B cell (primary cell): ENCODE data around the gene ERI2. TPM values are rescaled to one million over a fixed set of nuclear protein-coding genes. Genes with fewer than 3 reads are reported as not detected.

Experiments used
- ATAC-seq: fragments of 200-7000 bp; cut with Tn5 transposase; one replicate; pipeline ENCODE4 v1.10.0; 2021; ENCODE audit warnings: low read depth, mild to moderate bottlenecking, moderate number of reproducible peaks, moderate library complexity
- CTCF ChIA-PET: fragments of 350-600 bp; sonication (Branson Sonifier 250); formaldehyde crosslinking; loops from one replicate; lab custom pipeline; 2021; ENCODE audit warnings: antibody characterized with exemption, inconsistent platforms; lab: Charles Lee
- POLR2A ChIA-PET: fragments of 350-600 bp; sonication (Branson Sonifier 250); formaldehyde crosslinking; loops from one replicate; lab custom pipeline; 2021; ENCODE audit warnings: antibody characterized with exemption; lab: Charles Lee
- DNase-seq: peaks from one replicate; pipeline ENCODE4 v3.0.0; 2013
- H2AFZ ChIP-seq: 2 replicates; pipeline ENCODE4 v1.6.1; 2012; ENCODE audit warnings: mild to moderate bottlenecking, low read depth, low read length; ENCODE audit not compliant: insufficient read depth, poor library complexity, severe bottlenecking
- H3K27ac ChIP-seq, 2 donors: 1 replicate in 1 of 2; 2 replicates in 1 of 2; pipeline ENCODE4 v1.5.1; 2012 to 2013; ENCODE audit warnings: low read length in 2 of 2, mild to moderate bottlenecking in 2 of 2, moderate library complexity in 1 of 2
- H3K27me3 ChIP-seq, 4 experiments: fragments of 200-600 bp in 1 of 4; sonication (generic) in 1 of 4; replicated peaks in 1 of 4; 1 replicate in 2 of 4; 2 replicates in 2 of 4; pipeline versions ENCODE4 v1.6.1 to v1.7.0; 2013 to 2016; ENCODE audit warnings: low read length in 3 of 4, mild to moderate bottlenecking in 2 of 4, mixed read lengths in 1 of 4, moderate library complexity in 1 of 4; ENCODE audit not compliant: insufficient read depth in 4 of 4, control insufficient read depth in 3 of 4; ENCODE audit errors: control extremely low read depth in 1 of 4
- H3K36me3 ChIP-seq, 2 experiments: replicated peaks in 1 of 2; 1 replicate in 1 of 2; 2 replicates in 1 of 2; pipeline versions ENCODE4 v1.6.1 to v1.7.1; 2013; ENCODE audit warnings: low read length in 1 of 2; ENCODE audit not compliant: insufficient read depth in 2 of 2, control insufficient read depth in 1 of 2; ENCODE audit errors: control extremely low read depth in 1 of 2, extremely low read depth in 1 of 2
- H3K4me1 ChIP-seq, 2 donors: fragments of 200-600 bp in 1 of 2; sonication (generic) in 1 of 2; 1 replicate in 1 of 2; 2 replicates in 1 of 2; pipeline versions ENCODE4 v1.5.1 to v1.6.1; 2013 to 2017; ENCODE audit warnings: low read length in 2 of 2; ENCODE audit not compliant: control insufficient read depth in 2 of 2, insufficient read depth in 2 of 2
- H3K4me2 ChIP-seq: replicated peaks from 2 replicates; pipeline ENCODE3; 2012; ENCODE audit warnings: mild to moderate bottlenecking, low read depth, low read length; ENCODE audit not compliant: poor library complexity, severe bottlenecking
- H3K4me3 ChIP-seq, 5 experiments: fragments of 200-600 bp in 1 of 5; sonication (generic) in 1 of 5; 1 replicate in 3 of 5; 2 replicates in 2 of 5; pipeline versions ENCODE4 v1.5.1 to v1.7.0; 2011 to 2016; ENCODE audit warnings: low read length in 4 of 5, mild to moderate bottlenecking in 4 of 5, low read depth in 2 of 5, control low read depth in 1 of 5, moderate library complexity in 1 of 5; ENCODE audit not compliant: insufficient read depth in 1 of 5; ENCODE audit errors: control extremely low read depth in 1 of 5, extremely low read depth in 1 of 5
- H3K79me2 ChIP-seq: fragments of 200-600 bp; sonication (generic); one replicate; pipeline ENCODE4 v1.6.0; 2016; ENCODE audit warnings: low read length; ENCODE audit not compliant: control insufficient read depth, insufficient read depth
- H3K9ac ChIP-seq: fragments of 200-600 bp; sonication (generic); 2 replicates; pipeline ENCODE4 v1.6.1; 2017; ENCODE audit warnings: mild to moderate bottlenecking, low read length, moderate library complexity
- H3K9me3 ChIP-seq, 3 donors: one replicate each; pipeline versions ENCODE4 v1.6.1 to v1.7.1; 2013; ENCODE audit warnings: low read length in 2 of 3; ENCODE audit not compliant: control insufficient read depth in 2 of 3, insufficient read depth in 1 of 3; ENCODE audit errors: control extremely low read depth in 1 of 3
- H4K20me1 ChIP-seq: 2 replicates; pipeline ENCODE4 v1.6.0; 2012; ENCODE audit warnings: mild to moderate bottlenecking, low read length; ENCODE audit not compliant: insufficient read depth, control insufficient read depth, poor library complexity, severe bottlenecking
- H3K27ac Mint-ChIP-seq: one replicate; pipeline ENCODE4 v1.8.0; 2021; ENCODE audit warnings: mixed read lengths
- H3K27me3 Mint-ChIP-seq: one replicate; pipeline ENCODE4 v1.8.0; 2021; ENCODE audit warnings: mixed read lengths
- H3K4me1 Mint-ChIP-seq: one replicate; pipeline ENCODE4 v1.8.0; 2021; ENCODE audit warnings: mixed read lengths
- H3K4me3 Mint-ChIP-seq: one replicate; pipeline ENCODE4 v1.8.0; 2021; ENCODE audit warnings: mixed read lengths
- H3K9me3 Mint-ChIP-seq: one replicate; pipeline ENCODE4 v1.8.0; 2022; ENCODE audit warnings: mixed read lengths; ENCODE audit not compliant: insufficient read depth
- CTCF ChIP-seq: fragments of 200-600 bp; IDR thresholded peaks from one replicate; pipeline ENCODE4 v1.8.0; 2022; ENCODE audit warnings: antibody characterized with exemption, mild to moderate bottlenecking
- EZH2 ChIP-seq: IDR thresholded peaks from 2 replicates; pipeline ENCODE4 v1.6.1; 2012; ENCODE audit warnings: borderline replicate concordance, low read depth, mild to moderate bottlenecking, moderate library complexity, low read length; ENCODE audit not compliant: insufficient read depth, poor library complexity, severe bottlenecking
- WGBS: methylation state at CpG from one replicate; pipeline ENCODE4 v1.1.5; 2013; ENCODE audit warnings: missing lambda C conversion rate; ENCODE audit not compliant: insufficient coverage; 5-methylcytosine and 5-hydroxymethylcytosine counted together
- intact Hi-C: fragments of 100-400 bp; cut with micrococcal nuclease; formaldehyde crosslinking; loops from one replicate; pipeline ENCODE4 v1.10.0; 2022
- polyA plus RNA-seq: library from polyadenylated mRNA; depleted of rRNA; stranded (reverse); fragments of >200 nt; gene quantifications from 2 replicates; pipeline ENCODE4 v1.2.3, GENCODE V29; 2012
- total RNA-seq, 2 donors: library from RNA; stranded (reverse); fragments of 120-200 nt in 1 of 2; gene quantifications; 1 replicate in 1 of 2; 2 replicates in 1 of 2; pipeline versions ENCODE4 v1.2.3 to v1.2.4, GENCODE V29; 2013 to 2022

The ERI2 gene
- total and polyA plus RNA-seq, 2 donors (not counting 1 experiment from before 2014, with no cell fraction given), result 1.6 to 4.9 TPM

DNA sequence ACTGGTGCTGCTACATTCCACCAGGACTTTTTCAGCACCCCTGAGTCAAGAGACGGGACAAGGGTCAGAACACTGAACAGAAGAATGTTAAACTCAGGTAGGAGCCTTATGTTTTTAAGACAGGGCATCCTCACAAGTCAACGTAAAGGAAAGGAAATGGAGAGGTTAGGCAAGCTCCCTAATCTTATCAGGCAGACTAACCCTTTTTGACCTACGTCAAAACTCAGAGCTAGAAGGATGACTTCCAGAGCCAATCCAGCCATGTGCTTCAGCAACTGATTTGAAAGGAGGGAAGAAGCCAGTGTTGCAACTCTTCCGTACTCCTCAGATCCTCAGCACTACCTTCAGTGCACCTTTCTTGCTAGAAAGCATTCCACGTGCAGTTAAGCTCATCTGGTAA is 46.9 kb upstream of the ERI2 start:
- no peaks in the 10 kb centered on the region for H3K9me3 ChIP-seq
- H3K4me3 Mint-ChIP-seq, result no peak overlapping the region
- WGBS, result 100% methylated on average over 1 of the region's 5 CpGs
- no peak overlapping the region for H3K4me3 ChIP-seq
- no peak overlapping the region for H3K4me2 ChIP-seq
- H2AFZ ChIP-seq, result no peak overlapping the region
- no peaks in the 10 kb centered on the region for H3K79me2 ChIP-seq
- no peak overlapping the region for H3K27ac ChIP-seq
- H4K20me1 ChIP-seq, result no peaks in the 10 kb centered on the region
- CTCF ChIA-PET, result interaction anchor here (0.6 to 7.5 kb wide), 8 partner anchors 12 to 238 kb away, joined by 3 to 46 read pairs (median 4); no protein-coding TSS in a partner anchor
- H3K36me3 ChIP-seq, result no peaks in the 10 kb centered on the region
- H3K9ac ChIP-seq, result no peak overlapping the region
- ATAC-seq, result no peak
- H3K9me3 Mint-ChIP-seq, result no peaks in the 10 kb centered on the region
- H3K27me3 ChIP-seq, result no peaks in the 10 kb centered on the region
- H3K27ac Mint-ChIP-seq, result no peak overlapping the region
- peaks cover 0 to 3% of the 10 kb centered on the region in 2 donors for H3K4me1 ChIP-seq
- POLR2A ChIA-PET, result no interaction called here
- peaks cover 4% of the 10 kb centered on the region for H3K4me1 Mint-ChIP-seq
- no peak for TF ChIP-seq CTCF
- intact Hi-C loops, result loop anchor here (5.0 to 10.0 kb wide), 2 partner anchors 249 to 702 kb away; no protein-coding TSS in a partner anchor
- no peaks in the 10 kb centered on the region for H3K27me3 Mint-ChIP-seq
- no peak for DNase-seq

GRCh38 chr16:20851601-20852000 is 45.3 kb upstream of the ERI2 start:
- H3K4me1 Mint-ChIP-seq, result peaks cover 4% of the 10 kb centered on the region
- no peaks in the 10 kb centered on the region for H3K9me3 Mint-ChIP-seq
- H3K4me2 ChIP-seq, result no peak overlapping the region
- no peak overlapping the region for H3K27ac Mint-ChIP-seq
- H3K36me3 ChIP-seq, result no peaks in the 10 kb centered on the region
- 100% methylated on average over 1 of the region's 2 CpGs for WGBS
- no peak overlapping the region for H3K9ac ChIP-seq
- ChIA-PET CTCF (interaction anchor here (1.4 to 7.5 kb wide), 12 partner anchors 15 to 449 kb away, joined by 3 to 51 read pairs (median 14); partner anchors contain the start of gene LDAF1), POLR2A (no interaction called here)
- TF ChIP-seq EZH2 (no peak), CTCF (no peak)
- no peaks in the 10 kb centered on the region for H3K27me3 ChIP-seq
- H3K4me3 Mint-ChIP-seq, result no peak overlapping the region
- peaks cover 0 to 3% of the 10 kb centered on the region in 2 donors for H3K4me1 ChIP-seq
- H3K9me3 ChIP-seq, result no peaks in the 10 kb centered on the region
- ATAC-seq (no peak), DNase-seq (no peak)
- no peak overlapping the region for H3K4me3 ChIP-seq
- H3K79me2 ChIP-seq, result no peaks in the 10 kb centered on the region
- no peaks in the 10 kb centered on the region for H3K27me3 Mint-ChIP-seq
- no peak overlapping the region for H2AFZ ChIP-seq
- intact Hi-C loops, result loop anchor here (5.0 to 10.0 kb wide), 2 partner anchors 251 to 703 kb away; no protein-coding TSS in a partner anchor
- no peaks in the 10 kb centered on the region for H4K20me1 ChIP-seq
- H3K27ac ChIP-seq, result no peak overlapping the region
